ENCODE measurements around the gene NCK2.

Gene NCK2

GRCh38 chr2:105903051-105903674, 158.5 kb downstream of the NCK2 start:
- no peak for DNase-seq

- DNase-seq, result no peak
Measured at GRCh38 chr2:105904938-105905337, 160.2 kb downstream of the NCK2 start.

- DNase-seq, result no peak
Measured at GRCh38 chr2:105906481-105906880, 161.8 kb downstream of the NCK2 start.

GRCh38 chr2:105907184-105907583, 162.5 kb downstream of the NCK2 start:
- DNase-seq, result no peak

GRCh38 chr2:105909215-105909614, 164.5 kb downstream of the NCK2 start:
- DNase-seq, result no peak

- DNase-seq, result no peak
Measured at GRCh38 chr2:105910497-105911238, 166.0 kb downstream of the NCK2 start.

- DNase-seq, result no peak
Measured at GRCh38 chr2:105911425-105911824, 166.7 kb downstream of the NCK2 start.

- no peak for DNase-seq
Measured at GRCh38 chr2:105912081-105912480, 167.4 kb downstream of the NCK2 start.

- no peak for DNase-seq
Measured at GRCh38 chr2:105915005-105915558, 170.4 kb downstream of the NCK2 start.

GRCh38 chr2:105917226-105917625, 172.5 kb downstream of the NCK2 start:
- no peak for DNase-seq

GRCh38 chr2:105917688-105918087, 173.0 kb downstream of the NCK2 start:
- DNase-seq, result no peak

- no peak for DNase-seq
Measured at GRCh38 chr2:105919191-105919811, 174.6 kb downstream of the NCK2 start.

- DNase-seq, result no peak
Measured at GRCh38 chr2:105919826-105920225, 175.1 kb downstream of the NCK2 start.

GRCh38 chr2:105924271-105924670, 179.6 kb downstream of the NCK2 start:
- DNase-seq, result no peak

GRCh38 chr2:105924932-105925331, 180.2 kb downstream of the NCK2 start:
- DNase-seq, result no peak

- DNase-seq, result no peak
Measured at GRCh38 chr2:105925390-105925789, 180.7 kb downstream of the NCK2 start.

GRCh38 chr2:105926960-105927678, 182.4 kb downstream of the NCK2 start:
- no peak for DNase-seq

- DNase-seq, result no peak
Measured at GRCh38 chr2:105928086-105928485, 183.4 kb downstream of the NCK2 start.

- DNase-seq, result no peak
Measured at GRCh38 chr2:105928563-105928962, 183.9 kb downstream of the NCK2 start.

- peak; percentile 16 for DNase-seq
Measured at GRCh38 chr2:105929516-105929915, 184.8 kb downstream of the NCK2 start.

GRCh38 chr2:105932582-105932981, 187.9 kb downstream of the NCK2 start:
- no peak for DNase-seq

- no peak for DNase-seq
Measured at GRCh38 chr2:105933906-105934305, 189.2 kb downstream of the NCK2 start.

- DNase-seq, result no peak
Measured at GRCh38 chr2:105934467-105934866, 189.8 kb downstream of the NCK2 start.

Data from NCI-H1105 treated with DMSO at 0.1 percent for 48 hours (cell line).